Measurements from ENCODE around the gene TNS3.

The TNS3 gene

DNA sequence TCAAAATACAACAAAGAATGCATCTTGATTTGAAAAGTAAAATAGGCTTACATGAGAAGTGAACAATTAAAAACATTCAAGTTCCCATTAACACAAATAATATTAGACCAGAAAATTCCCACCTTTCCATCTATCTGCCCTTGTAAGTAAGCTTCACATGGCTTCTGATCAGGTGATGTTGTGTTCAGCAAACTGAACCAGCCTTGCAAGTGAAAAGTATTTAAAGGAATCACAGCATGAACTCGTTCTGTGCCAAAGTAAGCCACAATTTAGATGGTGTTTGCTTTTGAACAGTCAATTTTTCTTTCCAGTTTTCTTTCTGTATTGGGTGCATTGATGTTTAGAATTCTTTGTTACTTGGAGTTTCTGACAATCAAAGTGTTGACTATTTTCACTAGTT is 347.9 kb downstream of the TNS3 start:
- DNase-seq: no peak

DNA sequence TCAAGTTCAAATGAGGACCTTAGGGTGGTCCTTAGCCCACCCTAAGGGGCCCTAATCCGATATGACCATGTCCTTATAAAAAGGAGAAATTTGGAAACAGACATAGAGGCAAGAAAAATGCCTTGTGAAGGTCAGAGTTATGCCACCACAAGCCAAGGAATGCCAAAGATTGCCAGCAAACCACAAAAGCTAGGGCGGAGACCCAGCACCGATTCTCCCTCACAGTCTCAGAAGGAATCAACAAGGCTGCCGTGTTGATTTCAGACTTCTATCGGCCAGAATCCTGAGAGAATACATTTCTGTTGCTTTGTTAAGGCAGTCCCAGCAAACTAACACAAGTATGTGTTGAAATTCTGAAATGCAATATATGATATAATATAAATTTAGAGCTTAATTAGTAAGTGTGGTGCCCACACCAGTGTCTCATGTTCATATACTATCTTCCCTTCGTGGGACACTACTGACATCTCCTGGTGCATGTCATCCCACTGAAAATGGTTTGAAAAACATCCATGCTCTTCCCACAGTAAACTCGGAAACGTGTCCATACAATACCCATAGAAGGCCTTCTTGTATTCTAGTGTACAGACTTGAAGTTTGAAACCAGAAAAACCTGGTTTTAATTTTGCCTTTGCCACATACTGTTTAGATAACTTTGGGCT is 349.0 kb downstream of the TNS3 start:
- DNase-seq: no peak

DNA sequence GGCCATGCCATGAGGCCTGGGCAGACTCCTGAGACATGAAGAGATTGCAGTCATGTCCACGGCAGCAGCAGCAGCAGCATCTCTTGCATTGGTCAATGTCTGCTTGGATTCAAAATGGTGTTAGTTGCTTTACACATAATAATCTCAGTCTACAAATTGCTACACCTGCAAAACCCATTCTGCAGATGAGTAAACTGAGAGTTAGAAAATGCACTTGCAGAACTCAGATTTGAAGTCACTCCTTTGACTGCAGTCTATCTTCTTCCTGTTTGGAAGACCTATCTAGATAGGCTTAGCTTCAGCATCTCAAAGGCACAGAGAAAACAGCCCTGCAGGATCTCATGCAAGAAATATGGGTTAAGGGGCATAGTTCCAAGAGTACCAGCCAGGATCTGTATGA is 350.3 kb downstream of the TNS3 start:
- no peak for DNase-seq

DNA sequence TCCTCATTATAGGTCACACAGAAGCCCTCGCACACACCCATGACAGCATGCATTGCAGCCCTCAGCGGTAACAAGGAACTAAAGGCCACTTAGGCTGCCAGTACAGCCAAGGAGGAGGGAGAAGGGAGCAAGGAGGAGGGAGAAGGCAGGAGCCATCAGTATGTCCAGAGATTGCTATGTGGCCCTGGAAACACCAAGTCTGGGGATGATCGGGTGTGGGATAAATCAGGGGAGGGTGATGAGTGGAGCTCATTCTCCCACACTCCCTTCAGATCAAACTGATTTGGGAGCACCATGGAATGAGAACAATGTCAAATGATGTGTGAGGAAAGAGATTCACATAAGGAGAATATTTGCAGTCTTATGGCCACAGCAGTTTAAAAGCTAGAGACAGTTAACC is 350.9 kb downstream of the TNS3 start:
- no peak for DNase-seq

DNA sequence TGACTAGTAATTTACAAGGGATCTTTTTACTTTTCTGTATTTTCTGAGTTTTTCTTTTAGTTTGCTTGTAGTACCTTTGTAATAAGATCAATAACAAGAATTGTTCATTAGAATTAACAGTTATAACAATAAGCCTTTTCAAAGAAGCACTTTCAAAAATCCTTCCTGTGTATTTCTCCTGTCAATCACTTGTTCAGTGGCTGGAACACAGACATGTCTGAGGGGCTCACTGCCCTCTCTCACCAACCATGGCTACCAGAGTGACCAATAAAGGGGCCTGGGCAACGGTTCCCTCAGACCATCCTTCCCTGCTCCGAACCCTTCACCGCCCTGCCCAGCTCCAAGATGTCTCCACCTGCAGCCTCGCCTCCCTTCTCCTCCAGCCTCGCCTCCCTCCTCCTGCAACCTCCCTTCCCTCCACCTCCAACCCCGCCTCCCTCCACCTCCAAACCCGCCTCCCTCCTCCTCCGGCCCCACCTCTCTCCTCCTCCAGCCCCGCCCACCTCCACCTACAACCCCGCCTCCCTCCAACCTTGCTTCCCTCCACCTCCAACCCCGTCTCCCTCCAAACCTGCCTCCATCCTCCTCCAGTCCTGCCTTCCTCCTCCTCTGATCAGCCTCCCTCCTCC is 353.4 kb downstream of the TNS3 start:
- no peak for DNase-seq

DNA sequence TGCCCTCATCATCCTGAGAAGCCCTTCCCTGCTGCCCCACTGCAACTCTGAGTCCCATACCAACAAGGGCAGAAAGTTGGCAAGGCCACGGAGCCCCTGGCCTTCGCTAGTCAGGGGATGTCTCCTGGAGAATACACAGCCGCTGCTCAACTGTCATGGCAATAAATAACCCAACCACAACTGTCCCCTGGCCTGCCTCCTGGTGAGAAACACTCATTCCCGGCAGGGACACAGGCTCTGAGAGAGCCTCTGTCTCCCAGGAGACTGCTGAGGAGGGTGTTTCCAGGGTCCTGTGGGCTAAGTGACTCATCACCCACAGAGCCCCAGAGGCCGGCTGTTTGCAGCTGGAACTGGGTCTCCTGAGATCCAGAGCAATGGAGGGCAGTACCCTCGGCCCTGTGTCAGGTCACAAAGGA is 354.1 kb downstream of the TNS3 start:
- DNase-seq: no peak

DNA sequence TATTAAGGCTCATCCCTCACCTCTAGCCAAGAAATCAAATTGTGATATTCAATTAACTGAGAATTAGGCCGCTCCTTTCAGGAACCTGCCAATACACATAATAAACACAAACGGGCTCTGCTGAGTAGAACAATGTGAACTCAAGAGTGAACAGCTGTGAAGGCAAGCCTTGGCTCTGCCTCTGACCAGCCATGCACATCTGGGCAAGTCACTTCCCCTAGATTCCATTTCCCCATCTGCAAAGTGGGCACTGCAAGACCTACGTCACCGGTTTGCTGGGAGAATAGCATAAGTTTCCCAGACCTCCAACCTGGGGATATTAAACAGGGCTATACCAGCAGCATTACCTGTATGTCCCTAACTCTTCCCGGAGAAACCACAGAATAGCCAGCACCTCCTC is 355.2 kb downstream of the TNS3 start:
- no peak for DNase-seq

DNA sequence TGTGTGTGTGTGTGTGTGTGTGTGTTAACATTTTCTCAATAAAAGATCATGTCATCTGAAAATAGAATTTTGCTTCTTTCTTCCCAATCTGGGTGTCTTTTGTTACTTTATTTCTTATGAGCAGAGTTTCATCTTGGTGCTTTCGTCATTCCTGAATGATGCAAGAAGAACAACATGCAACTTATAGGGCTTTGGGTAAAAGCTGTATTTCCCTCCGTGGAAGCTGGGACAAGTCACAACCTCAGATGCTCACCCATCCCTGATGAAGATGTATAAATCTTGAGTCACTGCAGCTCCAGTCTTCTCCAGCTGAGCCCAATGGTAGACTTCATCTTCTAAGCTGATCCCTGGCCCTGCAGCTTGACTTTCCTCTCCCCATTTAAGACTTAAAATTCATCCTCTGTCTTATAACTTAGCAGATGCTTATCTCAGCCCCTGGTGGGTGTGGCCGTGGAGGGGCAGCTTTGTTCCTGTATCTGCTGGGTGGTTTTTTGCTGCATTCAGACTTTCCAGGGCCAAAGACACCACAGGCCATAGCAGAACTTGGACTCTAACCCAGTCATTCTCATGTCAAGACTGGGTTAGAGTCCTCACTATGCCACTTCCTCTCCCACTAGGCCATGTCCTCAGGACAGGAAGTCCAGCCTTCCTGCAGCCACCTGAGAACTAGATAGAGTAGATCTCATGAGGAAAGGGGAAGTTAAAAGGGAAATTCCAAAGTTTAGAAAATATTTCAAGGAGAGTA is 356.4 kb downstream of the TNS3 start:
- DNase-seq: no peak
